B cell (primary cell): Measurements from ENCODE around the gene MRPS15. TPM values are rescaled to one million over a fixed set of nuclear protein-coding genes. Genes with fewer than 3 reads are reported as not detected.

ENCODE experiments used
- ATAC-seq: fragments of 200-7000 bp; cut with Tn5 transposase; one replicate; pipeline ENCODE4 v1.10.0; 2021; ENCODE audit warnings: low read depth, mild to moderate bottlenecking, moderate number of reproducible peaks, moderate library complexity
- CTCF ChIA-PET: fragments of 350-600 bp; sonication (Branson Sonifier 250); formaldehyde crosslinking; loops from one replicate; lab custom pipeline; 2021; ENCODE audit warnings: antibody characterized with exemption, inconsistent platforms; lab: Charles Lee
- POLR2A ChIA-PET: fragments of 350-600 bp; sonication (Branson Sonifier 250); formaldehyde crosslinking; loops from one replicate; lab custom pipeline; 2021; ENCODE audit warnings: antibody characterized with exemption; lab: Charles Lee
- DNase-seq: peaks from one replicate; pipeline ENCODE4 v3.0.0; 2013
- H2AFZ ChIP-seq: 2 replicates; pipeline ENCODE4 v1.6.1; 2012; ENCODE audit warnings: mild to moderate bottlenecking, low read depth, low read length; ENCODE audit not compliant: insufficient read depth, poor library complexity, severe bottlenecking
- H3K27ac ChIP-seq, 2 donors: 1 replicate in 1 of 2; 2 replicates in 1 of 2; pipeline ENCODE4 v1.5.1; 2012 to 2013; ENCODE audit warnings: low read length in 2 of 2, mild to moderate bottlenecking in 2 of 2, moderate library complexity in 1 of 2
- H3K27me3 ChIP-seq, 4 experiments: fragments of 200-600 bp in 1 of 4; sonication (generic) in 1 of 4; replicated peaks in 1 of 4; 1 replicate in 2 of 4; 2 replicates in 2 of 4; pipeline versions ENCODE4 v1.6.1 to v1.7.0; 2013 to 2016; ENCODE audit warnings: low read length in 3 of 4, mild to moderate bottlenecking in 2 of 4, mixed read lengths in 1 of 4, moderate library complexity in 1 of 4; ENCODE audit not compliant: insufficient read depth in 4 of 4, control insufficient read depth in 3 of 4; ENCODE audit errors: control extremely low read depth in 1 of 4
- H3K36me3 ChIP-seq, 2 experiments: replicated peaks in 1 of 2; 1 replicate in 1 of 2; 2 replicates in 1 of 2; pipeline versions ENCODE4 v1.6.1 to v1.7.1; 2013; ENCODE audit warnings: low read length in 1 of 2; ENCODE audit not compliant: insufficient read depth in 2 of 2, control insufficient read depth in 1 of 2; ENCODE audit errors: control extremely low read depth in 1 of 2, extremely low read depth in 1 of 2
- H3K4me1 ChIP-seq, 2 donors: fragments of 200-600 bp in 1 of 2; sonication (generic) in 1 of 2; 1 replicate in 1 of 2; 2 replicates in 1 of 2; pipeline versions ENCODE4 v1.5.1 to v1.6.1; 2013 to 2017; ENCODE audit warnings: low read length in 2 of 2; ENCODE audit not compliant: control insufficient read depth in 2 of 2, insufficient read depth in 2 of 2
- H3K4me2 ChIP-seq: replicated peaks from 2 replicates; pipeline ENCODE3; 2012; ENCODE audit warnings: mild to moderate bottlenecking, low read depth, low read length; ENCODE audit not compliant: poor library complexity, severe bottlenecking
- H3K4me3 ChIP-seq, 5 experiments: fragments of 200-600 bp in 1 of 5; sonication (generic) in 1 of 5; 1 replicate in 3 of 5; 2 replicates in 2 of 5; pipeline versions ENCODE4 v1.5.1 to v1.7.0; 2011 to 2016; ENCODE audit warnings: low read length in 4 of 5, mild to moderate bottlenecking in 4 of 5, low read depth in 2 of 5, control low read depth in 1 of 5, moderate library complexity in 1 of 5; ENCODE audit not compliant: insufficient read depth in 1 of 5; ENCODE audit errors: control extremely low read depth in 1 of 5, extremely low read depth in 1 of 5
- H3K79me2 ChIP-seq: fragments of 200-600 bp; sonication (generic); one replicate; pipeline ENCODE4 v1.6.0; 2016; ENCODE audit warnings: low read length; ENCODE audit not compliant: control insufficient read depth, insufficient read depth
- H3K9ac ChIP-seq: fragments of 200-600 bp; sonication (generic); 2 replicates; pipeline ENCODE4 v1.6.1; 2017; ENCODE audit warnings: mild to moderate bottlenecking, low read length, moderate library complexity
- H3K9me3 ChIP-seq, 3 donors: one replicate each; pipeline versions ENCODE4 v1.6.1 to v1.7.1; 2013; ENCODE audit warnings: low read length in 2 of 3; ENCODE audit not compliant: control insufficient read depth in 2 of 3, insufficient read depth in 1 of 3; ENCODE audit errors: control extremely low read depth in 1 of 3
- H4K20me1 ChIP-seq: 2 replicates; pipeline ENCODE4 v1.6.0; 2012; ENCODE audit warnings: mild to moderate bottlenecking, low read length; ENCODE audit not compliant: insufficient read depth, control insufficient read depth, poor library complexity, severe bottlenecking
- H3K27ac Mint-ChIP-seq: one replicate; pipeline ENCODE4 v1.8.0; 2021; ENCODE audit warnings: mixed read lengths
- H3K27me3 Mint-ChIP-seq: one replicate; pipeline ENCODE4 v1.8.0; 2021; ENCODE audit warnings: mixed read lengths
- H3K4me1 Mint-ChIP-seq: one replicate; pipeline ENCODE4 v1.8.0; 2021; ENCODE audit warnings: mixed read lengths
- H3K4me3 Mint-ChIP-seq: one replicate; pipeline ENCODE4 v1.8.0; 2021; ENCODE audit warnings: mixed read lengths
- H3K9me3 Mint-ChIP-seq: one replicate; pipeline ENCODE4 v1.8.0; 2022; ENCODE audit warnings: mixed read lengths; ENCODE audit not compliant: insufficient read depth
- EZH2 ChIP-seq: IDR thresholded peaks from 2 replicates; pipeline ENCODE4 v1.6.1; 2012; ENCODE audit warnings: borderline replicate concordance, low read depth, mild to moderate bottlenecking, moderate library complexity, low read length; ENCODE audit not compliant: insufficient read depth, poor library complexity, severe bottlenecking
- WGBS: methylation state at CpG from one replicate; pipeline ENCODE4 v1.1.5; 2013; ENCODE audit warnings: missing lambda C conversion rate; ENCODE audit not compliant: insufficient coverage; 5-methylcytosine and 5-hydroxymethylcytosine counted together
- intact Hi-C: fragments of 100-400 bp; cut with micrococcal nuclease; formaldehyde crosslinking; loops from one replicate; pipeline ENCODE4 v1.10.0; 2022
- polyA plus RNA-seq: library from polyadenylated mRNA; depleted of rRNA; stranded (reverse); fragments of >200 nt; gene quantifications from 2 replicates; pipeline ENCODE4 v1.2.3, GENCODE V29; 2012
- total RNA-seq, 2 donors: library from RNA; stranded (reverse); fragments of 120-200 nt in 1 of 2; gene quantifications; 1 replicate in 1 of 2; 2 replicates in 1 of 2; pipeline versions ENCODE4 v1.2.3 to v1.2.4, GENCODE V29; 2013 to 2022
- TF ChIP-seq, protein P1 (sequence below): fragments of 200-600 bp; IDR thresholded peaks from one replicate; pipeline ENCODE4 v1.8.0; 2022; ENCODE audit warnings: antibody characterized with exemption, mild to moderate bottlenecking

MRPS15 gene
- total and polyA plus RNA-seq, 2 donors (not counting 1 experiment from before 2014, with no cell fraction given) = 27.1 to 34.4 TPM

GRCh38 chr1:36436821-36437220 is 27.4 kb downstream of the MRPS15 start:
- Histone ChIP-seq H3K4me3 (no peak overlapping the region), H3K27ac (no peak overlapping the region), H3K36me3 (no peaks in the 10 kb centered on the region), H3K27me3 (no peaks in the 10 kb centered on the region), H3K4me2 (no peak overlapping the region), H3K79me2 (no peaks in the 10 kb centered on the region), H3K4me1 (no peaks in the 10 kb centered on the region), H2AFZ (no peak overlapping the region), H4K20me1 (no peaks in the 10 kb centered on the region), H3K9me3 (no peaks in the 10 kb centered on the region), H3K9ac (no peak overlapping the region)
- DNase-seq (no peak), ATAC-seq (no peak)
- Mint-ChIP-seq H3K4me1 (no peaks in the 10 kb centered on the region), H3K9me3 (no peaks in the 10 kb centered on the region), H3K27me3 (no peaks in the 10 kb centered on the region), H3K27ac (no peak overlapping the region), H3K4me3 (no peak overlapping the region)
- ChIA-PET POLR2A (no interaction called here), CTCF (no interaction called here)
- TF ChIP-seq, protein P1, sequence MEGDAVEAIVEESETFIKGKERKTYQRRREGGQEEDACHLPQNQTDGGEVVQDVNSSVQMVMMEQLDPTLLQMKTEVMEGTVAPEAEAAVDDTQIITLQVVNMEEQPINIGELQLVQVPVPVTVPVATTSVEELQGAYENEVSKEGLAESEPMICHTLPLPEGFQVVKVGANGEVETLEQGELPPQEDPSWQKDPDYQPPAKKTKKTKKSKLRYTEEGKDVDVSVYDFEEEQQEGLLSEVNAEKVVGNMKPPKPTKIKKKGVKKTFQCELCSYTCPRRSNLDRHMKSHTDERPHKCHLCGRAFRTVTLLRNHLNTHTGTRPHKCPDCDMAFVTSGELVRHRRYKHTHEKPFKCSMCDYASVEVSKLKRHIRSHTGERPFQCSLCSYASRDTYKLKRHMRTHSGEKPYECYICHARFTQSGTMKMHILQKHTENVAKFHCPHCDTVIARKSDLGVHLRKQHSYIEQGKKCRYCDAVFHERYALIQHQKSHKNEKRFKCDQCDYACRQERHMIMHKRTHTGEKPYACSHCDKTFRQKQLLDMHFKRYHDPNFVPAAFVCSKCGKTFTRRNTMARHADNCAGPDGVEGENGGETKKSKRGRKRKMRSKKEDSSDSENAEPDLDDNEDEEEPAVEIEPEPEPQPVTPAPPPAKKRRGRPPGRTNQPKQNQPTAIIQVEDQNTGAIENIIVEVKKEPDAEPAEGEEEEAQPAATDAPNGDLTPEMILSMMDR = no peak
- no peak for TF ChIP-seq EZH2
- no CpG with 5 or more reads among the region's 1 CpG for WGBS
- intact Hi-C loops = no loop called here

- WGBS = 54% methylated on average over 1 of the region's 1 CpG
- ChIA-PET POLR2A (no interaction called here), CTCF (no interaction called here)
- intact Hi-C loops = no loop called here
- no peak for DNase-seq
- no peaks in the 10 kb centered on the region for H3K9me3 Mint-ChIP-seq
- Histone ChIP-seq H3K36me3 (no peaks in the 10 kb centered on the region), H4K20me1 (no peaks in the 10 kb centered on the region), H3K4me1 (no peaks in the 10 kb centered on the region), H2AFZ (no peak overlapping the region), H3K9me3 (no peaks in the 10 kb centered on the region), H3K9ac (no peak overlapping the region), H3K4me3 (no peak overlapping the region), H3K4me2 (no peak overlapping the region), H3K27ac (no peak overlapping the region), H3K79me2 (no peaks in the 10 kb centered on the region), H3K27me3 (no peaks in the 10 kb centered on the region)
- H3K4me1 Mint-ChIP-seq = no peaks in the 10 kb centered on the region
- TF ChIP-seq EZH2 = no peak
- TF ChIP-seq, protein P1 = no peak
- no peak overlapping the region for H3K27ac Mint-ChIP-seq
- H3K27me3 Mint-ChIP-seq = no peaks in the 10 kb centered on the region
- H3K4me3 Mint-ChIP-seq = no peak overlapping the region
- ATAC-seq = no peak
These were observed 31.1 kb downstream of the MRPS15 start for GRCh38 chr1:36433102-36433501.
